Astrocyte of the spinal cord (primary cell): Measurements from ENCODE around the gene INSIG1.

Experiments used
- DNase-seq: peaks from one replicate; pipeline ENCODE4 v3.0.0; 2011; ENCODE audit warnings: low read depth, low spot score
- H3K4me3 ChIP-seq: 2 replicates; pipeline ENCODE4 v1.5.1; 2011; ENCODE audit warnings: low read depth, mild to moderate bottlenecking, low read length, moderate library complexity
- CTCF ChIP-seq: IDR thresholded peaks from 2 replicates; pipeline ENCODE4 v1.5.1; 2012; ENCODE audit warnings: low read depth, mild to moderate bottlenecking, low read length, inconsistent platforms
- in situ Hi-C: cut with HindIII; loops from 2 replicates; pipeline ENCODE4 v1.10.0; 2017; ENCODE audit warnings: low sequenced_read_pairs

The INSIG1 gene

DNA sequence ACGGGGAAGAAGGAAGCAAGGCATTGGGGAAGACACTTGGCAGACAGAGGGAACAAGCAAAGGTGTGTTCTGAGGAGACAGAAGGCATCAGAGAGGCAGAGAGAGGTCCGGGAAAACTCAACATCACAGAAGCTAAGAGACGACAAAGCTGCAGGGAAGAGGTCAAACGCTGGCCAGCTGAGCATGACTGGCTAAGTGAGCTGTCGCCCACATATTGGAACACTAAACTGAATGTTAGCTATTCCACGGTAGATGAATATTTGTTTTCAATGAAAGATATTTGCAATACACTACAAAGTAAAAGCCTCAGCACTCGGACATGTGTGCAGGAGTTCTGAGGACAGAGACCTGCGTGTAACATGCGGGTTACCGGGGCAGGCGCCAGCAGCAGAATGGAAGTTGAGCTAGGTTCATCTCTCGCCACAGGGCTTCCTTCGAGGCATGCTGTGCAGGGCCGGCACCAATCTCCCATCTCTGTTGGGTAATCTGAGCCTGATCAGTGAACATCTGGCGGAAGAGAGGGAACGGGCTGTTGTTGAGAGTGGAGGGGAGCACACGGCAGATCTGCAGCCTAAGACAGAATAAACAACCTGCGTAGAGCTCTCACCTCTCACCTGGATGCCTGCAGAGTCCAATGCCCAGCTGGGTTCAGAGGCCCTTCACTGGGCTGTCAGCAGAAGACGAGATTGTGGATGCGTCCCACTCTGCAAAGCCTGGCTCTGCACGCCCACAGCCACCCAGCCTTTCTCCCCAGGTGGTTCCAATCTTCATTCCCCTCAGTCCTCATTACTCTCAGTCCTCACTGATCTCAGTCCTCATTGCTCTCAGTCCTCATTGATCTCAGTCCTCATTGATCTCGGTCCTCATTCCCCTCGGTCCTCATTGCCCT, 35.9 kb downstream of the INSIG1 start:
- no peak for DNase-seq
- H3K4me3 ChIP-seq: no peak overlapping the region
- no peak for TF ChIP-seq CTCF
- in situ Hi-C loops: no loop called here

- no peak for DNase-seq
- no peak for TF ChIP-seq CTCF
- in situ Hi-C loops: no loop called here
- H3K4me3 ChIP-seq: no peak overlapping the region
Observed at GRCh38 chr7:155336812-155337602, 39.3 kb downstream of the INSIG1 start.

GRCh38 chr7:155337946-155338631, 40.4 kb downstream of the INSIG1 start:
- no peak overlapping the region for H3K4me3 ChIP-seq
- TF ChIP-seq CTCF: no peak
- in situ Hi-C loops: no loop called here
- no peak for DNase-seq

- no peak for TF ChIP-seq CTCF
- DNase-seq: no peak
Observed at GRCh38 chr7:155338632-155339320, 41.1 kb downstream of the INSIG1 start.

DNA sequence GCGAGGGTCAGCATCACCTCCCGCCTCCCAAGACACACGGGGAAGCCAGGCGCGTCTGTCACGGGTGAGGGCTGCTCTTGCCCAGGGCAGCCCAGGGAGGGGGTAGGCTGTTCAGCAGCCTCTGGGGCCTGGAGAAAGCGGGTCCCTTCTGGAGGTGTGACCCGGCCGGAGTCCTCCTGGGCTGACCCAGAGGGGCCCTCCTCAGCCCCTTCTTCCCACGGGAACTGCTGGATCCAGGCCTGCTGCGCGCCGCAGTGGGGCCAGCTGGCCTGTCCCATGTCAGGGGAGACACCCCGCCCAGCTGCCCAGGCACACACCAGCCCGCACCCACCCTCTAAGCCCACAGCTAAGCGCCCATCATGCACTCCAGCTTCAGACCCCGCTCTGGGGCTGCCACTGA, 41.8 kb downstream of the INSIG1 start:
- no peak for DNase-seq
- no peak overlapping the region for H3K4me3 ChIP-seq
- TF ChIP-seq CTCF: no peak
- in situ Hi-C loops: no loop called here

More at GRCh38 chr7:155338632-155339320, 41.1 kb downstream of the INSIG1 start:
- no peak overlapping the region for H3K4me3 ChIP-seq
- in situ Hi-C loops: no loop called here

DNA sequence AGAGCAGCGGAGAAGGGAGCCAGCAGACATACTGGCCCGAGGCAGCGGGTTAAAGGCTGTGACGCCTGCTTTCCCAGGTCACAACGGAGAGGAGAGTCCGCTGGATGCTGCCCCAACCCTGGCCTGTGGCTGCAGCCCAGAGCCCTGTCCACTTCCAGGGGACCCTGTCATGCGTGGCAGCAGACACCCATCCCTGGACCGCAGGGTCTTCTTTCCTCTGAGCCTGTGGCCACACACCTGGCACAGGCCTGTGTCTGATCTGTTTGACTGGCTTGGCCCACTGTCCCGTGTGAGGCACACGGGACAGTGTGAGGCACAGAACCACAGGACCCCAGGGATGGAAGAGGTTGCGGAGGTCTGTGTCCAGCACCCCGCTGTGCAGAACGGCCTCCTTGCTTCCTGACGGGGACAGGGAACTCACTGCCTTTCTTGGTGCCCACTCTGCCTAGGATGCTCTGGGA, 42.4 kb downstream of the INSIG1 start:
- no peak overlapping the region for H3K4me3 ChIP-seq
- in situ Hi-C loops: no loop called here
- TF ChIP-seq CTCF: no peak
- no peak for DNase-seq
